ENCODE measurements around the gene RRAS.
A peak's percentile ranks its signal among the peaks of the same experiment; 100 is the strongest.

RRAS gene

GRCh38 chr19:49677231-49677900 is 37.4 kb upstream of the RRAS start, which contains the start of gene PRMT1:
TSS of gene PRMT1 (plus strand) at chr19:49677271. CDS start at chr19:49677281, 10 bp downstream.
- peak within 1 kb of the TSS; percentile 100 for H3K4me3 ChIP-seq (ENCODE audit: low read depth, low read length)
- in situ Hi-C loops (cut with HindIII; ENCODE audit: low sequenced_read_pairs): no loop called here
- TF ChIP-seq, protein P1, sequence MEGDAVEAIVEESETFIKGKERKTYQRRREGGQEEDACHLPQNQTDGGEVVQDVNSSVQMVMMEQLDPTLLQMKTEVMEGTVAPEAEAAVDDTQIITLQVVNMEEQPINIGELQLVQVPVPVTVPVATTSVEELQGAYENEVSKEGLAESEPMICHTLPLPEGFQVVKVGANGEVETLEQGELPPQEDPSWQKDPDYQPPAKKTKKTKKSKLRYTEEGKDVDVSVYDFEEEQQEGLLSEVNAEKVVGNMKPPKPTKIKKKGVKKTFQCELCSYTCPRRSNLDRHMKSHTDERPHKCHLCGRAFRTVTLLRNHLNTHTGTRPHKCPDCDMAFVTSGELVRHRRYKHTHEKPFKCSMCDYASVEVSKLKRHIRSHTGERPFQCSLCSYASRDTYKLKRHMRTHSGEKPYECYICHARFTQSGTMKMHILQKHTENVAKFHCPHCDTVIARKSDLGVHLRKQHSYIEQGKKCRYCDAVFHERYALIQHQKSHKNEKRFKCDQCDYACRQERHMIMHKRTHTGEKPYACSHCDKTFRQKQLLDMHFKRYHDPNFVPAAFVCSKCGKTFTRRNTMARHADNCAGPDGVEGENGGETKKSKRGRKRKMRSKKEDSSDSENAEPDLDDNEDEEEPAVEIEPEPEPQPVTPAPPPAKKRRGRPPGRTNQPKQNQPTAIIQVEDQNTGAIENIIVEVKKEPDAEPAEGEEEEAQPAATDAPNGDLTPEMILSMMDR (IDR thresholded peaks at IDR 0.05; ENCODE audit: low read depth, low read length): no peak
- no peak for DNase-seq (ENCODE audit: low read depth, low spot score)

DNA sequence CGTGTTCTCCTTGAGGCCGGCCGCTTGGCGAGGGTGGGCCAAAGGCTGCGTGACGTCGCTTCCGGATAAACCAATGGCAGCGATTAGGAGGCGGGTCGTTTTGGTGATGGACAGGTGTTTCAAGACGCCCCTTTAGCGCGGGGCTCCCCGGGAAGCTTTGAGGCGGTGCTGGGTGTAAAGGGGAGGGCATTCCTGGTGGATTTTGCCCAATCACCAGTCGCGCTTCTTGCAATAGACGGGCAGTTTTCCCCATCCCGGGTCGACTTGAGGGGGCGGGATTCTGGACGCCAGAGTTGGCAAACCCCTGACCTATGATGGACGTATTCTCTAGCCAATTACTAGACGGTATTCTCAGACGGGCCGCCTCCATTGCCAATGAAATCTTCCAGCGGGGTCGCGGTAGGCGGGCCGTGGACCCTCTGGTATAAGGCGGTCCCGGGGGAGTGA is 36.9 kb upstream of the RRAS start:
- in situ Hi-C loops (cut with HindIII; ENCODE audit: low sequenced_read_pairs): no loop called here
- peak; percentile 100 for DNase-seq (ENCODE audit: low read depth, low spot score)
- TF ChIP-seq, protein P1 (IDR thresholded peaks at IDR 0.05; ENCODE audit: low read depth, low read length): no peak
- H3K4me3 ChIP-seq (ENCODE audit: low read depth, low read length): peak overlapping the region; percentile 100

- in situ Hi-C loops (cut with HindIII; ENCODE audit: low sequenced_read_pairs): no loop called here
- peak; percentile 97 for DNase-seq (ENCODE audit: low read depth, low spot score)
- TF ChIP-seq, protein P1 (IDR thresholded peaks at IDR 0.05; ENCODE audit: low read depth, low read length): no peak
- H3K4me3 ChIP-seq (ENCODE audit: low read depth, low read length): peak overlapping the region; percentile 40
Measured at GRCh38 chr19:49676136-49676783, 36.3 kb upstream of the RRAS start.

- DNase-seq (ENCODE audit: low read depth, low spot score): peak; percentile 63
- TF ChIP-seq, protein P1 (IDR thresholded peaks at IDR 0.05; ENCODE audit: low read depth, low read length): peak; percentile 98
- H3K4me3 ChIP-seq (ENCODE audit: low read depth, low read length): no peak overlapping the region
- in situ Hi-C loops (cut with HindIII; ENCODE audit: low sequenced_read_pairs): no loop called here
Measured at GRCh38 chr19:49672131-49672919, 32.4 kb upstream of the RRAS start.

- in situ Hi-C loops (cut with HindIII; ENCODE audit: low sequenced_read_pairs): no loop called here
- no peak overlapping the region for H3K4me3 ChIP-seq (ENCODE audit: low read depth, low read length)
- TF ChIP-seq, protein P1 (IDR thresholded peaks at IDR 0.05; ENCODE audit: low read depth, low read length): no peak
- DNase-seq (ENCODE audit: low read depth, low spot score): no peak
Measured at GRCh38 chr19:49669516-49669915, 29.6 kb upstream of the RRAS start.

DNA sequence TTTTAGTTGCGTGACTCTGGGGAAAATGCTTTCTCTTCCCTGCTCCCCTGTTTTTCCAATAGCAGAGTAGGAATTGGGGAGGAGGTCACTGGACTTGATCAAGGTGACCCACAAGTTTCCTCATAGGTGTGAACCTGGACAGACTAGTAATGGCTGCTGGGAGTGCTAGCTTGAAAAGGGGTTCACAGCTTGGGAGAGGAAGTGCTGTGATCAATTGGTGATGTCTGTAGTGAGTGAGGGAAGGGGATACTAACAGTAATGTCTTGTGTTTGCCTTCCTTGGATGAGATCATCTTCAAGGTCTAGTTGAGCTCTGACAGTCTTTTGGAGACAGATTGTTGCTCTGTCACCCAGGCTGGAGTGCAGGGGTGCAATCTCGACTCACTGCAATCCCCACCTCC is 27.5 kb upstream of the RRAS start:
- TF ChIP-seq, protein P1 (IDR thresholded peaks at IDR 0.05; ENCODE audit: low read depth, low read length): no peak
- in situ Hi-C loops (cut with HindIII; ENCODE audit: low sequenced_read_pairs): no loop called here
- H3K4me3 ChIP-seq (ENCODE audit: low read depth, low read length): no peak overlapping the region
- no peak for DNase-seq (ENCODE audit: low read depth, low spot score)

All from astrocyte of the spinal cord (primary cell).